HUES64 (cell line): ENCODE results near the gene IRF2.

Source experiments
- H3K27ac ChIP-seq: 2 replicates; pipeline ENCODE4 v1.7.0; 2013; ENCODE audit warnings: low read depth, low read length, inconsistent platforms
- H3K27me3 ChIP-seq: 2 replicates; pipeline ENCODE4 v1.6.1; 2013; ENCODE audit warnings: mild to moderate bottlenecking, low read length; ENCODE audit not compliant: insufficient read depth
- H3K36me3 ChIP-seq: 2 replicates; pipeline ENCODE4 v1.6.1; 2013; ENCODE audit warnings: mild to moderate bottlenecking, low read length; ENCODE audit not compliant: insufficient read depth
- H3K4me1 ChIP-seq: 2 replicates; pipeline ENCODE4 v1.6.1; 2013; ENCODE audit warnings: mild to moderate bottlenecking, low read length, moderate library complexity; ENCODE audit not compliant: insufficient read depth
- H3K4me3 ChIP-seq: 2 replicates; pipeline ENCODE4 v1.5.1; 2013; ENCODE audit warnings: mild to moderate bottlenecking, low read length, moderate library complexity
- H3K9ac ChIP-seq: 2 replicates; pipeline ENCODE4 v1.6.1; 2013; ENCODE audit warnings: mild to moderate bottlenecking, low read depth, low read length
- H3K9me3 ChIP-seq: 2 replicates; pipeline ENCODE4 v1.6.1; 2013; ENCODE audit warnings: low read depth, low read length; ENCODE audit not compliant: insufficient read depth
- WGBS: fragments of 150-250, 120-280 bp; methylation state at CpG from one replicate; pipeline ENCODE4 v1.1.7; 2013; ENCODE audit warnings: missing lambda C conversion rate; 5-methylcytosine and 5-hydroxymethylcytosine counted together

IRF2 gene

DNA sequence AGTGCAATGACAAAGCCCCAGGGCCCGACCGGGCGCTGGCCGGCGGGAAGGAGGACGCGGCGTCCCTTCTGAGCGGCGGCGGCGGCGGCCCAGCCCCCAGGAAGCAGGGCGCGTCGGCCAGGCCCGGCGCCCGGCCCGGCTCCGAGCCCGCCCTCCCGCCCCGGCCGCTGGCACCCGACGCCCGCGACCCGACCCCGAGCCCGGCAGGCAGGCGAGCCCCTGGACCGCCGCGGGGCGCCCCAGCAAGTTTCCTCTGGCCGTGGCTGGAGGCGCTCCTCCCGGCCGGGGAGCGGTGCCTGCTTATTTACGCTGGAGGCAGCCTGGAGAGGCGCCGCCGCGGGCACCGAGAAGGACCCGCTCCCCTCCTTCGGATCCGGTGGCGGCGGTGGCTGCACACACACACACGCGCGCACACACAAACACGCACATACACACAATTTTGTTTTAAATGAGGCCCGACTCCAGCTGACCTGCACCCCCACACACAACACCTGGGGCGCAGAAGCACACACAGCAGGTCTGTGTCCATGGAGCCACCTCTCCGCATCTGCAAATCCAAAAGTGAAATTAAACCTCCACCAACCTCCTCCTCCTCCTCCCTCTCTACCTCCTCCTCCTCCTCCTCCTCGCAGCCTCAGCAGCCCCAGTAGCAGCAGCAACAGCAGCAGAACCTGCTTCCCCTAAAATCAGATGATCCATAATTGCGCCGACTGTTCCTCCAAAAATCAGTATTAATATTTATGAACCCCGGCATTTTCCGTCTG, 669 bp downstream of the IRF2 start:
- no peaks in the 10 kb centered on the region for H3K27me3 ChIP-seq
- no peaks in the 10 kb centered on the region for H3K36me3 ChIP-seq
- under 1% methylated on average over 65 of the region's 65 CpGs for WGBS
- peak overlapping the region; percentile 77 for H3K9ac ChIP-seq
- H3K9me3 ChIP-seq, result no peaks in the 10 kb centered on the region
- peak overlapping the region; percentile 62; the same call in 1 of the 2 replicates for H3K27ac ChIP-seq
- H3K4me3 ChIP-seq, result peak overlapping the region; percentile 73
- H3K4me1 ChIP-seq, result peaks cover 7% of the 10 kb centered on the region

DNA sequence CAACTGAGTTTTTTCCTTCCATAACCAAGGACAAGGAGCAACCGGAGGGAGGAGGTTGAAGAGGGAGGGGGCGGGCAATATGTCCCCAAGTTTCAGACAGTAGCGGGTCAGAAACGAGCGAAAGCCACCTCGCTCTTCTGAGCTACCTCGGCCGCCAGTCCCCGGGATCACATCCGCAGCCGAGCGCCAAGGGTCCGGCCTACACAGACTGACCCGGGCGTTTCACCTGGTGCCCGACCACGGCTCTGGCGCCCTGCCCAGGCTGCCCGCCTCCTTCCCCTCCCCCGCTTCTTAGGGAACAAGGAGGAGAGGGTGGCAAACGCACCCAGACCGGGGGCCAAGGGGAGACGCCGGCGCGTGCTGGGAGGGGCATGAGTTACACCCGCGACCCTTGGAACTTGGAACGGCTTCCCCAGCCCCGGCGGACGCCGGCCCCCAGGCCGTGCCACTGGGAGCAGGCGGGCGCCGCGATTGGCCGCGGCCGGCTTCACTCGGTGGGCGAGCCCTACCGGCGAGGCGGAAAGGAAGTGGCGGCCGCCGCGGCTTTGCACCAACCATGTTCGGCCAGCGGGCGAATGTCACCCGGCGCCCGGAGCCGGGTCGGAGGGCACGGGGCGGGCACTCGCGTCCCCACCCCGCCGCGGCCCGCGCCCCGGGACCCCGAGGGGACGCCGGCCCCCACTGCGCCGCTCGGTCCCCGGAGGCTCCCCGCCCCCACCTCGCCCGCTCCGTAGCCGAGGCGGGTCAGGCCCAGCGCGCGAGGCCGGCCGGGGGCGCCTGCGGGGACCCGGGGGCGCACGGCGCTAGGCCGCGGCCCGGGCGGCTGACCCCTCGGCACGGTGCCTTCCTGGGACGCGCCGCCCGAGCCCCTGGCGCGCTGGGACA, 1.5 kb downstream of the IRF2 start:
- Histone ChIP-seq H3K27ac (peak overlapping the region; percentile 62; the same call in 1 of the 2 replicates), H3K36me3 (no peaks in the 10 kb centered on the region), H3K4me3 (peak overlapping the region; percentile 73), H3K9me3 (no peaks in the 10 kb centered on the region), H3K4me1 (peaks cover 7% of the 10 kb centered on the region), H3K9ac (peak overlapping the region; percentile 77), H3K27me3 (no peaks in the 10 kb centered on the region)
- under 1% methylated on average over 104 of the region's 104 CpGs for WGBS

GRCh38 chr4:184471881-184472613, 2.3 kb downstream of the IRF2 start:
- Histone ChIP-seq H3K27me3 (no peaks in the 10 kb centered on the region), H3K4me3 (peak overlapping the region; percentile 73), H3K9me3 (no peaks in the 10 kb centered on the region), H3K4me1 (peaks cover 10% of the 10 kb centered on the region), H3K27ac (peak overlapping the region; percentile 62; the same call in 1 of the 2 replicates), H3K9ac (peak overlapping the region; percentile 77; the same call in 1 of the 2 replicates), H3K36me3 (no peaks in the 10 kb centered on the region)
- 31% methylated on average over 13 of the region's 13 CpGs for WGBS

- peaks cover 11% of the 10 kb centered on the region for H3K4me1 ChIP-seq
- H3K4me3 ChIP-seq, result no peak overlapping the region
- H3K36me3 ChIP-seq, result no peaks in the 10 kb centered on the region
- H3K27ac ChIP-seq, result no peak overlapping the region
- WGBS, result 94% methylated on average over 1 of the region's 2 CpGs
- no peaks in the 10 kb centered on the region for H3K9me3 ChIP-seq
- no peak overlapping the region for H3K9ac ChIP-seq
- no peaks in the 10 kb centered on the region for H3K27me3 ChIP-seq
Observed at GRCh38 chr4:184470785-184471110, 3.6 kb downstream of the IRF2 start.

- H3K9me3 ChIP-seq, result no peaks in the 10 kb centered on the region
- 93% methylated on average over 2 of the region's 2 CpGs for WGBS
- no peaks in the 10 kb centered on the region for H3K27me3 ChIP-seq
- H3K9ac ChIP-seq, result no peak overlapping the region
- H3K4me3 ChIP-seq, result no peak overlapping the region
- peaks cover 13% of the 10 kb centered on the region for H3K4me1 ChIP-seq
- no peaks in the 10 kb centered on the region for H3K36me3 ChIP-seq
- no peak overlapping the region for H3K27ac ChIP-seq
Observed at GRCh38 chr4:184466634-184467033, 7.7 kb downstream of the IRF2 start.

DNA sequence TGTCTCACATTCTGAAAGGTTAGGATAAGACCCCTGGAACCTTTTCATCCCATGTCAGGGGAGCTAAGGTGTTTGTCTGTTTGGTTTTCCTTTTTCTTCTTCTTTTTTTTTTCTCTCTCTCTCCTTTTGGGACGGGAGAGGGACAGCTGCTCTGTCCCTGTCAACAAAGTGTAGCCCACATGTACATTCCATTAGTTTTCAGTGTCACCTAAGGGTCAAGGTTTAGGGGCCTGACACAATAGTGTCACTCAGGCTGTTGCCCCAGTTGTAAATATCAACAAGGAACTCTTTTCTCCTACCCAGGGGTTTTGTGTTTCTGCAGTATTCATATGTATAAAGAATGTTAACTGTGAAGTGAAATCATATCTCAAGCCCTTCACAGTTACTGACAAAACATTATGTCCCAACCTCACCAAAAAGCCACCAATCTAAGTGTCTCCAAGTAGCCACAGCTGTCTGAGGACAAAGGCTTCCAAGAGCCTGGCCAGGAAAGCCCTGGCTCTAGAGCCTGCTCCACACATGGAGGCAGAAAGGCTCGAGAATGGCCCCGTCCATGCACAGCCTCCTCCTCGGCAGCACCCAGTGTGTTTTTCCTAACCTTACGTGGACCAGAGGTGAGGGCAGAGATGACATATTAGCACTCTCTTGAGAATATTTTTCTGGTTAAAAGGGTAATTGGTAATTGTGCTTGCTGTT, 9.4 kb downstream of the IRF2 start:
- no peak overlapping the region for H3K4me3 ChIP-seq
- peaks cover 22% of the 10 kb centered on the region for H3K4me1 ChIP-seq
- no peak overlapping the region for H3K9ac ChIP-seq
- 83% methylated on average over 5 of the region's 5 CpGs for WGBS
- H3K36me3 ChIP-seq, result no peaks in the 10 kb centered on the region
- H3K27ac ChIP-seq, result no peak overlapping the region
- H3K27me3 ChIP-seq, result no peaks in the 10 kb centered on the region
- H3K9me3 ChIP-seq, result no peaks in the 10 kb centered on the region

GRCh38 chr4:184463856-184464255, 10.5 kb downstream of the IRF2 start:
- no peaks in the 10 kb centered on the region for H3K36me3 ChIP-seq
- H3K9ac ChIP-seq, result no peak overlapping the region
- peaks cover 26% of the 10 kb centered on the region for H3K4me1 ChIP-seq
- no peaks in the 10 kb centered on the region for H3K9me3 ChIP-seq
- 95% methylated on average over 5 of the region's 5 CpGs for WGBS
- no peaks in the 10 kb centered on the region for H3K27me3 ChIP-seq
- no peak overlapping the region for H3K4me3 ChIP-seq
- no peak overlapping the region for H3K27ac ChIP-seq

DNA sequence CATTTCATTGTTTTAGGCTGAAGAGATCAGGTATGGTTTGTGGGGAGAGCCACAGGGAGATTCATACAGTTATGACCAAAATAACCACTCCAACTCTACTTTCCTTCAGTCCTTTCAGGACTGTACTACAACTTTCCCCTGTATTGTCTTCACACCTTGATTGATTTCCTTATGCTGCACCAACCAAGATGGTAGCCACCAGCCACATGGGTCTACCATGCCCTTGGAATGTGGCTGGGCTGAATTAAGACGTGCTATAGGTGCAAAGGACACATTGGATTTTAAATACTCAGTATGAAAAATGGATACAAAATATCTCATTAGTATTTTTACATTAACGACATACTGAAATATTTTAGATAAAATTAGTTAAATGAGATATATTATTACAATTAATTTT, 11.2 kb downstream of the IRF2 start:
- no CpG with 5 or more reads among the region's 2 CpGs for WGBS
- H3K4me1 ChIP-seq, result peaks cover 26% of the 10 kb centered on the region
- H3K9ac ChIP-seq, result no peak overlapping the region
- H3K4me3 ChIP-seq, result no peak overlapping the region
- no peaks in the 10 kb centered on the region for H3K36me3 ChIP-seq
- no peaks in the 10 kb centered on the region for H3K27me3 ChIP-seq
- no peaks in the 10 kb centered on the region for H3K9me3 ChIP-seq
- no peak overlapping the region for H3K27ac ChIP-seq

GRCh38 chr4:184462724-184463123, 11.6 kb downstream of the IRF2 start:
- H3K4me3 ChIP-seq, result no peak overlapping the region
- H3K27me3 ChIP-seq, result no peaks in the 10 kb centered on the region
- peaks cover 26% of the 10 kb centered on the region for H3K4me1 ChIP-seq
- H3K9me3 ChIP-seq, result no peaks in the 10 kb centered on the region
- H3K36me3 ChIP-seq, result no peaks in the 10 kb centered on the region
- 94% methylated on average over 2 of the region's 2 CpGs for WGBS
- no peak overlapping the region for H3K27ac ChIP-seq
- H3K9ac ChIP-seq, result no peak overlapping the region

GRCh38 chr4:184461711-184462441, 12.5 kb downstream of the IRF2 start:
- Histone ChIP-seq H3K27me3 (no peaks in the 10 kb centered on the region), H3K27ac (peak overlapping the region; percentile 5; the same call in 1 of the 2 replicates), H3K9ac (no peak overlapping the region), H3K4me1 (peaks cover 22% of the 10 kb centered on the region), H3K36me3 (no peaks in the 10 kb centered on the region), H3K4me3 (no peak overlapping the region), H3K9me3 (no peaks in the 10 kb centered on the region)
- WGBS, result 77% methylated on average over 7 of the region's 7 CpGs
